ENCODE measurements around the gene SHFL. TPM values are rescaled to one million over a fixed set of nuclear protein-coding genes. Genes with fewer than 3 reads are reported as not detected.
A peak's percentile ranks its signal among the peaks of the same experiment; 100 is the strongest.

SHFL gene
- total RNA-seq, 1 donor from 2014 or later, result 9.4 TPM

- intact Hi-C loops (cut with DNase I), result loop anchor here (5.0 kb wide), 1 partner anchor 146 kb away; the partner anchor contains the start of gene MRPL4
- peak; percentile 98 for DNase-seq (ENCODE audit: low spot score)
Observed at GRCh38 chr19:10106100-10106936, 20.2 kb downstream of the SHFL start, which contains the start of gene PPAN. PPAN (plus strand) TSS chr19:10106362; CDS start chr19:10106395, 33 bp downstream.

DNA sequence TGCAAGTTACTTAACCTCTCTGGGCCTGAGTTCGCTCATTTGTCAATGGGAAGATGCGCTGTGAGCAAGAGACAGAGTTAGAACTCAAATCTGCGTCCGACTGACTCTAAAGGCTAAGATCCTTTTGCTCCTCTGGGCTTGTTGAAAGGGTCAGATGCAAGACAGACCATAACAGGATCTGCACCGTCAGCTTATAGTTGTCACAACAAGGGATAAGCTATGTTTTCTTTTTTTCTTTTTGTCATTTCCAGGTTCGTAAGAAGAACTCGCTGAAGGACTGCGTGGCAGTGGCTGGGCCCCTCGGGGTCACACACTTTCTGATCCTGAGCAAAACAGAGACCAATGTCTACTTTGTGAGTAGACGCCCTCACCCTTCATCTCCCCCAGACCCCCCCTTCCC, 21.1 kb downstream of the SHFL start:
- intact Hi-C loops (cut with DNase I), result loop anchor here (5.0 kb wide), 1 partner anchor 145 kb away; the partner anchor contains the start of gene MRPL4
- DNase-seq (ENCODE audit: low spot score), result no peak

DNA sequence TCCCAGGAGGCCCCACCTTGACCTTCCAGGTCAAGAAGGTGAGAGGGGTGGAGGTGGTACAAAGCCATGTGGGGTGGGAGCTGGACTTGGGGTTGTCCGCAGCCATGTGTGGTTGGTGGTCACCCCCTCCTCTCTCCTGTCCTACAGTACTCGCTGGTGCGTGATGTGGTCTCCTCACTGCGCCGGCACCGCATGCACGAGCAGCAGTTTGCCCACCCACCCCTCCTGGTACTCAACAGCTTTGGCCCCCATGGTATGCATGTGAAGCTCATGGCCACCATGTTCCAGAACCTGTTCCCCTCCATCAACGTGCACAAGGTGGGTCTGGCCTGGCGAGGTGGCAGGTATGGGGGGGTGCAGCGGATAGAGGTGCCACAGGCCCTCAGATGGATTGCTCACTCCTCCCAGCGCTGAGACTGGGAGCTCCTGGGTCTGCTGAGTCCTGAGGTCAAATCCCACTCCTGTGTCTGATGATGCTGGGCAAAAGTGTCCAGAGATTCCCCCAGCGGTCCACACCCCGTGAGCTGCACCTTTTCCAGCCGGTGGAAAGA, 21.8 kb downstream of the SHFL start:
- DNase-seq (ENCODE audit: low spot score), result no peak
- intact Hi-C loops (cut with DNase I), result loop anchor here (5.0 kb wide), 1 partner anchor 144 kb away; the partner anchor contains the start of gene MRPL4

DNA sequence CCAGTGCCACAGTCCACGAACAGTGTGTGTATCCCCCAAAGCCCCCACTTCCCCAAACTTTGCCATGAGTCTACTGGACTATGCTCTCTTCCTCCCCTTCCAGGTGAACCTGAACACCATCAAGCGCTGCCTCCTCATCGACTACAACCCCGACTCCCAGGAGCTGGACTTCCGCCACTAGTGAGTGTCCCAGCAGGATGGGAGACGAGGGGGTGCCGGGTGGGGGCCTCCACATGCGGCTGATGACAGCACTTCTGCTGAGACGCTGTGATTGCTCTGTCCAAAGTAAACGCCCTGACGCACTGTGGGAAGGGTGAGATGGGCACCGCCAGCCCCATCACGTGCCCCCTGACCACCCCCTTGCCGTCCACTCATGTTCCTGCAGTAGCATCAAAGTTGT, 23.4 kb downstream of the SHFL start:
- DNase-seq (ENCODE audit: low spot score), result no peak
- intact Hi-C loops (cut with DNase I), result loop anchor here (5.0 kb wide), 1 partner anchor 143 kb away; the partner anchor contains the start of gene MRPL4

DNA sequence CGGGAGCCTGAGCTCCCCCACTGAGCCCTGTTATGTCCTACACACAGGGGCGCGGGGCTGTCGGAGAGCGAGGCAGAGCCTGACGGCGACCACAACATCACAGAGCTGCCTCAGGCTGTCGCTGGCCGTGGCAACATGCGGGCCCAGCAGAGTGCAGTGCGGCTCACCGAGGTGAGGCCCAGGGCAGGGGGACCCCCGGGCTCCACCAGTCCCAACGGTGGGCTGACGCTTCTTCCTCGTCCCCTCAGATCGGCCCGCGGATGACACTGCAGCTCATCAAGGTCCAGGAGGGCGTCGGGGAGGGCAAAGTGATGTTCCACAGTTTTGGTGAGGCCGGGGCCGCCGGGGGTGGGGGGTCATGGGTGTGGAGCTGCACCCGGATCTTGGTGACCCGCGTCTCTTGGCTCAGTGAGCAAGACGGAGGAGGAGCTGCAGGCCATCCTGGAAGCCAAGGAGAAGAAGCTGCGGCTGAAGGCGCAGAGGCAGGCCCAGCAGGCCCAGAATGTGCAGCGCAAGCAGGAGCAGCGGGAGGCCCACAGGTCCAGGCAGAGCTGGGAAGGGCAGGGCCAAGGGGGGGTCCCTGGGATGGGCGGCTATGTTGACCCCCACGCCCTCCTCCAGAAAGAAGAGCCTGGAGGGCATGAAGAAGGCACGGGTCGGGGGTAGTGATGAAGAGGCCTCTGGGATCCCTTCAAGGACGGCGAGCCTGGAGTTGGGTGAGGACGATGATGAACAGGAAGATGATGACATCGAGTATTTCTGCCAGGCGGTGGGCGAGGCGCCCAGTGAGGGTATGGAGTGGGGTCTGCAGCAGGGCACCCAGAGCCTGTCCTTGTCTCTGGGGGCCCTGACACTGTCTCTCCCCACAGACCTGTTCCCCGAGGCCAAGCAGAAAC, 24.2 kb downstream of the SHFL start:
- intact Hi-C loops (cut with DNase I), result loop anchor here (10.0 kb wide), 1 partner anchor 176 kb away; the partner anchor contains the start of gene OLFM2
- no peak for DNase-seq (ENCODE audit: low spot score)

GRCh38 chr19:10110972-10111317, 24.8 kb downstream of the SHFL start:
- DNase-seq (ENCODE audit: low spot score), result no peak
- intact Hi-C loops (cut with DNase I), result loop anchor here (10.0 kb wide), 1 partner anchor 176 kb away; the partner anchor contains the start of gene OLFM2

- DNase-seq (ENCODE audit: low spot score), result no peak
- intact Hi-C loops (cut with DNase I), result loop anchor here (10.0 kb wide), 1 partner anchor 177 kb away; the partner anchor contains the start of gene OLFM2
Observed at GRCh38 chr19:10111405-10111811, 25.3 kb downstream of the SHFL start, which contains the start of gene P2RY11. P2RY11 (plus strand) TSS chr19:10111693; CDS start chr19:10111722, 29 bp downstream.

DNA sequence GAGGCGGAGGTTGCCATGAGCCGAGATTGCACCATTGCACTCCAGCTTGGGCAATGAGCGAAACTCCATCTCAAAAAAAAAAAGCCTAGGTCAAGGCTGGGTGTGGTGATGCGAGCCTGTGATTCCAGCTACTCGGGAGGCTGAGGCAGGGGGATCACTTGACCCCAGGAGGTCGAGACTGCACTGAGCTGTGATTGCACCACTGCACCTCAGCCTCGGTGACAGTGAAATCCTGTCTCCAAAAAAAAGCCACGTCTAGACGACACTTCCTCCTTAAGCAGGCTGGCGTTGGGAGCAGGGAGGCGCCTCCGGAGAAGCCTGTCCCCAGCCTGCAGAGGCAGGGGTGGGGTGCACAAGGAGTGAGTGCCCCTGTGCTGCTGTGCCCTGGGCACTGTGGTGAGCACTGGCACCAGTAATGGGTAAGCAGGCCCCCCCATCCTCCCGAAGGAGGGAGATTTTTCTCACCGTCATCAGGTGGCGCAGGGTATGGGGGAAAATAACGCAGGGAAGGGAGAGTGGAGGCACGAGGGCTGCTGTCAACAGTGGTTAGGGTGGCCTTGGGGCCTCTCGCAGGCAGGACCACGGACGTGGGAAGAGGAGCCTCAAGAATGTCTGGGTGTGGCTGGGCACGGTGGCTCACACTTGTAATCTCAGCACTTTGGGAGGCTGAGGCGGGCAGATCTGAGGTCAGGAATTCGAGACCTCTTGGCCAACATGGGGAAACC, 26.1 kb downstream of the SHFL start:
- DNase-seq (ENCODE audit: low spot score), result no peak
- intact Hi-C loops (cut with DNase I), result loop anchor here (10.0 kb wide), 1 partner anchor 177 kb away; the partner anchor contains the start of gene OLFM2

DNA sequence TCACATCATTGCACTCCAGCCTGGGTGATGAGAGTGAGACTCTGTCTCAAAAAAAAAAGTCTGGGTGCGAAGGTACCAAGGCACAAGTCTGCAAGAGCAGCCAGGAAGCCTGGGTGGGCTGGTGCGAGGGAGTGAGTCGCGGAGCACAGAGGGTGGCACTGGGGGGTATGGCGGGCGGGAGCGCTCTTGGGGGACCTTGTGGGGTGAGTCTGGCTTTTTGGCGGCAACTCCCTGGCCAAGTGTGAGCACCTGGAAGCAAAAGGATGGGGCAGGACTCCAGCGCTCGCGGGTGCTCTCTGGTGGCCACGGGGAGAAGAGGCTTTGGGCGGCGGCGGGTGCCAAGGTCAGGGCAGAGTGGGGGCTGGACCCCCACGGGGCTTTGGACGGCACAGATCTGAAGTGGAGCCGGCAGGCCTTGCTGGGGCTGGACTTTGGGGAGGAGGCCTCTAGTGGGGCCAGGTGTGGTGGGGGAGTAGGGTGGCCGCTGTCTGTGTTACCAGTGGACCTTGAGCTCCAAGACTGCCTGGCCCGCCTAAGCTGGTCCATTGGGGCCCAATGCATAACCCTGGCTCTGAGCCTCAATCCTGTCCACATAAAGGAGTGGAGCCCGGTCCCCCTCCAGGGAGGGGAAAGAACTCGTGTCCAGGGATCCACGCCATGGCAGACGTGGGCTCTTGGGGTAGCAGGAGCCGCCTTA, 26.9 kb downstream of the SHFL start:
- intact Hi-C loops (cut with DNase I), result loop anchor here (10.0 kb wide), 1 partner anchor 178 kb away; the partner anchor contains the start of gene OLFM2
- no peak for DNase-seq (ENCODE audit: low spot score)

DNA sequence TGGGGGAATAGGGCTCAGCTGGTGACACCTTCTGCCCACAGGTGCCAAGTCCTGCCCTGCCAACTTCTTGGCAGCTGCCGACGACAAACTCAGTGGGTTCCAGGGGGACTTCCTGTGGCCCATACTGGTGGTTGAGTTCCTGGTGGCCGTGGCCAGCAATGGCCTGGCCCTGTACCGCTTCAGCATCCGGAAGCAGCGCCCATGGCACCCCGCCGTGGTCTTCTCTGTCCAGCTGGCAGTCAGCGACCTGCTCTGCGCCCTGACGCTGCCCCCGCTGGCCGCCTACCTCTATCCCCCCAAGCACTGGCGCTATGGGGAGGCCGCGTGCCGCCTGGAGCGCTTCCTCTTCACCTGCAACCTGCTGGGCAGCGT, 27.5 kb downstream of the SHFL start:
- intact Hi-C loops (cut with DNase I), result loop anchor here (10.0 kb wide), 1 partner anchor 179 kb away; the partner anchor contains the start of gene OLFM2
- no peak for DNase-seq (ENCODE audit: low spot score)

DNA sequence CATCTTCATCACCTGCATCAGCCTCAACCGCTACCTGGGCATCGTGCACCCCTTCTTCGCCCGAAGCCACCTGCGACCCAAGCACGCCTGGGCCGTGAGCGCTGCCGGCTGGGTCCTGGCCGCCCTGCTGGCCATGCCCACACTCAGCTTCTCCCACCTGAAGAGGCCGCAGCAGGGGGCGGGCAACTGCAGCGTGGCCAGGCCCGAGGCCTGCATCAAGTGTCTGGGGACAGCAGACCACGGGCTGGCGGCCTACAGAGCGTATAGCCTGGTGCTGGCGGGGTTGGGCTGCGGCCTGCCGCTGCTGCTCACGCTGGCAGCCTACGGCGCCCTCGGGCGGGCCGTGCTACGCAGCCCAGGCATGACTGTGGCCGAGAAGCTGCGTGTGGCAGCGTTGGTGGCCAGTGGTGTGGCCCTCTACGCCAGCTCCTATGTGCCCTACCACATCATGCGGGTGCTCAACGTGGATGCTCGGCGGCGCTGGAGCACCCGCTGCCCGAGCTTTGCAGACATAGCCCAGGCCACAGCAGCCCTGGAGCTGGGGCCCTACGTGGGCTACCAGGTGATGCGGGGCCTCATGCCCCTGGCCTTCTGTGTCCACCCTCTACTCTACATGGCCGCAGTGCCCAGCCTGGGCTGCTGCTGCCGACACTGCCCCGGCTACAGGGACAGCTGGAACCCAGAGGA, 28.0 kb downstream of the SHFL start:
- DNase-seq (ENCODE audit: low spot score), result no peak
- intact Hi-C loops (cut with DNase I), result loop anchor here (10.0 kb wide), 1 partner anchor 179 kb away; the partner anchor contains the start of gene OLFM2

DNA sequence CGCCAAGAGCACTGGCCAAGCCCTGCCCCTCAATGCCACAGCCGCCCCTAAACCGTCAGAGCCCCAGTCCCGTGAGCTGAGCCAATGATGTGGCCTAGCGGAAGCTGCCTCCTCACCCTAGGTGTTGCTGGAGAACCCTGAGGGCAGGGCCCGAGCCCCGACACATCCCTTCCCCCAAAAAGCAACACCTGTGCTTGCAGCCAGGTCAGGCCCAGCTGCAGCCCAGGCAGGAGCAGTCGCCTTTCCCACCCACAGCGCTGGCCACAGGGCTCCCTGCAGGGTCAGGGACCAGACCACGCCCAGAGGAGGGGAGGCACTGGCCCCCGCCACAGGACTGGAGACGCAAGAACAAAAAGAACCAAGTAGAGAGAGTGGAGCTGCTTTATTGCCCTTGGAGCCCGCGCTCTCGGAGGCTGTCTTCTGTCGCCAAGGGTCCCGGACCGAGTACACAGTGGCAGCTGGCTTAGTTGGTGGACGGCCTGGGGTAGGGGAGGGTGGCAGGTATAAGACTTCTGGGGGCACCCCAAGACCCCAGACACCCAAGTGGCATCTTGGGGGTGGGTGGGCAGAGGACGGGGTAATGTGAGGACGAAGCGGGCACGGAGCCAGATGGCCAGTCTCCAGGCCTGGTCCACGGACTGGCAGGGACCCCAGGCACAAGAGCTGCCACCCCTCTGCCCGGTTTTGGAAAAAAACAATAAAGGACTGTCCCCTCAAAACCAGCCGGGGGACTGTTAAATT, 28.7 kb downstream of the SHFL start:
- intact Hi-C loops (cut with DNase I), result loop anchor here (10.0 kb wide), 1 partner anchor 180 kb away; the partner anchor contains the start of gene OLFM2
- DNase-seq (ENCODE audit: low spot score), result no peak

GRCh38 chr19:10115392-10116084, 29.4 kb downstream of the SHFL start:
- no peak for DNase-seq (ENCODE audit: low spot score)

GRCh38 chr19:10116085-10116865, 30.2 kb downstream of the SHFL start:
- intact Hi-C loops (cut with DNase I), result loop anchor here (10.0 kb wide), 1 partner anchor 181 kb away; the partner anchor contains the start of gene OLFM2

More at GRCh38 chr19:10115392-10116084, 29.4 kb downstream of the SHFL start:
- intact Hi-C loops (cut with DNase I), result loop anchor here (10.0 kb wide), 1 partner anchor 181 kb away; the partner anchor contains the start of gene OLFM2

More at GRCh38 chr19:10116085-10116865, 30.2 kb downstream of the SHFL start:
- DNase-seq (ENCODE audit: low spot score), result no peak

Measured in cardiac septum (tissue), 1 donor.